ENCODE data around the gene TBX2.
"Not testable (repeated sequence)": the region's sequence is repeated elsewhere in the genome, so short reads cannot be mapped to it uniquely, and the experiment has no call there.

TBX2 gene

GRCh38 chr17:61399131-61400065 lies at the start of gene TBX2:
TBX2 (plus strand) TSS chr17:61399843; CDS start chr17:61400177, 334 bp downstream.
- DNase-seq = peak; percentile 93

- DNase-seq = no peak
These were observed 47.8 kb upstream of the TBX2 start for GRCh38 chr17:61351745-61352407.

- no peak for DNase-seq
These were observed 47.3 kb upstream of the TBX2 start for GRCh38 chr17:61352408-61352770.

- DNase-seq = no peak
These were observed 46.7 kb upstream of the TBX2 start for GRCh38 chr17:61352781-61353491.

GRCh38 chr17:61353615-61354014 lies 46.0 kb upstream of the TBX2 start:
- no peak for DNase-seq

GRCh38 chr17:61354895-61355874 lies 44.5 kb upstream of the TBX2 start:
- no peak for DNase-seq

GRCh38 chr17:61357061-61357460 lies 42.6 kb upstream of the TBX2 start:
- DNase-seq = not testable (repeated sequence)

- DNase-seq = not testable (repeated sequence)
These were observed 40.1 kb upstream of the TBX2 start for GRCh38 chr17:61359513-61359912.

GRCh38 chr17:61360318-61360943 lies 39.2 kb upstream of the TBX2 start:
- no peak for DNase-seq

GRCh38 chr17:61361084-61361483 lies 38.6 kb upstream of the TBX2 start:
- no peak for DNase-seq

GRCh38 chr17:61362396-61362795 lies 37.2 kb upstream of the TBX2 start:
- DNase-seq = no peak

GRCh38 chr17:61362852-61363600 lies 36.6 kb upstream of the TBX2 start:
- DNase-seq = no peak

GRCh38 chr17:61363601-61364462 lies 35.8 kb upstream of the TBX2 start:
- DNase-seq = no peak

- no peak for DNase-seq
These were observed 35.2 kb upstream of the TBX2 start for GRCh38 chr17:61364463-61364846.

- no peak for DNase-seq
These were observed 33.4 kb upstream of the TBX2 start for GRCh38 chr17:61366076-61366714.

- DNase-seq = no peak
These were observed 32.8 kb upstream of the TBX2 start for GRCh38 chr17:61366715-61367413.

- DNase-seq = no peak
These were observed 31.4 kb upstream of the TBX2 start for GRCh38 chr17:61368049-61368831.

Measured in right hindlimb (tissue), 1 donor.